ENCODE results near the gene FMN2.

FMN2 gene

GRCh38 chr1:240435996-240436566 is 344.4 kb downstream of the FMN2 start:
- no peak for DNase-seq

GRCh38 chr1:240441669-240442068 is 350.0 kb downstream of the FMN2 start:
- DNase-seq = no peak

- DNase-seq = no peak
Observed at GRCh38 chr1:240445369-240445768, 353.7 kb downstream of the FMN2 start.

- no peak for DNase-seq
Observed at GRCh38 chr1:240455228-240455821, 363.6 kb downstream of the FMN2 start.

GRCh38 chr1:240457203-240457602 is 365.5 kb downstream of the FMN2 start:
- no peak for DNase-seq

GRCh38 chr1:240462277-240462676 is 370.6 kb downstream of the FMN2 start:
- DNase-seq = no peak

- peak; percentile 70 for DNase-seq
Observed at GRCh38 chr1:240462766-240463395, 371.2 kb downstream of the FMN2 start.

GRCh38 chr1:240464099-240464498 is 372.4 kb downstream of the FMN2 start:
- peak; percentile 56 for DNase-seq

- DNase-seq = peak; percentile 42
Observed at GRCh38 chr1:240465531-240465940, 373.9 kb downstream of the FMN2 start.

GRCh38 chr1:240466509-240466908 is 374.8 kb downstream of the FMN2 start:
- DNase-seq = no peak

- DNase-seq = no peak
Observed at GRCh38 chr1:240467895-240468294, 376.2 kb downstream of the FMN2 start.

- no peak for DNase-seq
Observed at GRCh38 chr1:240468656-240469055, 377.0 kb downstream of the FMN2 start.

GRCh38 chr1:240474133-240474614 is 382.5 kb downstream of the FMN2 start:
- no peak for DNase-seq

GRCh38 chr1:240475832-240476231 is 384.1 kb downstream of the FMN2 start:
- no peak for DNase-seq

GRCh38 chr1:240478536-240478935 is 386.9 kb downstream of the FMN2 start:
- no peak for DNase-seq

GRCh38 chr1:240484804-240485443 is 393.2 kb downstream of the FMN2 start:
- DNase-seq = no peak

GRCh38 chr1:240486611-240487010 is 394.9 kb downstream of the FMN2 start:
- DNase-seq = no peak

- DNase-seq = no peak
Observed at GRCh38 chr1:240487493-240487892, 395.8 kb downstream of the FMN2 start.

- DNase-seq = peak; percentile 80
Observed at GRCh38 chr1:240491156-240491555, 399.5 kb downstream of the FMN2 start.

GRCh38 chr1:240491796-240492195 is 400.1 kb downstream of the FMN2 start:
- no peak for DNase-seq

- DNase-seq = no peak
Observed at GRCh38 chr1:240492832-240493440, 401.3 kb downstream of the FMN2 start.

GRCh38 chr1:240495601-240496000 is 403.9 kb downstream of the FMN2 start:
- DNase-seq = peak; percentile 82

- no peak for DNase-seq
Observed at GRCh38 chr1:240496356-240496755, 404.7 kb downstream of the FMN2 start.

Measured in fibroblast of skin of back (primary cell).